GM13976 (cell line): Measurements from ENCODE around the gene GABRB1.

Experiments
- DNase-seq: peaks from one replicate; pipeline ENCODE4 v3.0.0; 2012; ENCODE audit warnings: low spot score
- CTCF ChIP-seq: IDR thresholded peaks from 2 replicates; pipeline ENCODE4 v1.5.1; 2012; ENCODE audit warnings: borderline replicate concordance, mild to moderate bottlenecking; ENCODE audit not compliant: insufficient read depth; ENCODE audit errors: extremely low read depth, missing control alignments, control extremely low read depth
- in situ Hi-C: fragments of 300-500 bp; cut with MboI; formaldehyde crosslinking; loops from one replicate; pipeline ENCODE4 v1.12.0; 2022; ENCODE audit warnings: low sequenced_read_pairs, mixed read lengths, inconsistent platforms; ENCODE audit not compliant: unreplicated experiment

Gene GABRB1

GRCh38 chr4:47474799-47475198 is 443.4 kb downstream of the GABRB1 start:
- TF ChIP-seq CTCF: no peak
- in situ Hi-C loops: no loop called here
- no peak for DNase-seq

- TF ChIP-seq CTCF: no peak
- DNase-seq: no peak
- in situ Hi-C loops: no loop called here
Observed at GRCh38 chr4:47475411-47475810, 444.0 kb downstream of the GABRB1 start.
